Measurements from ENCODE around the gene CLEC4C. TPM values are rescaled to one million over a fixed set of nuclear protein-coding genes. Genes with fewer than 3 reads are reported as not detected.

The CLEC4C gene
- total and polyA plus RNA-seq, 2 of the 4 experiments (the other 2 are of a cell fraction), result not detected

- Histone ChIP-seq H3K27me3 (ENCODE audit: control insufficient read depth, insufficient read depth, low read length) (no peaks in the 10 kb centered on the region), H2AK9ac (replicated peaks; ENCODE audit: low read depth, low read length, poor library complexity) (no peak overlapping the region), H3K4me3 (ENCODE audit: insufficient read depth, low read depth, low read length) (no peak overlapping the region), H2BK15ac (ENCODE audit: low read depth, low read length) (no peak overlapping the region), H3K14ac (replicated peaks; ENCODE audit: low read depth, low read length) (no peak overlapping the region), H2BK120ac (ENCODE audit: low read depth, low read length) (no peak overlapping the region), H4K5ac (ENCODE audit: low read depth, low read length) (no peak overlapping the region), H3K56ac (ENCODE audit: extremely low read depth, insufficient read depth, low read length) (no peak overlapping the region), H3K4me2 (ENCODE audit: low read depth, low read length) (no peak overlapping the region), H3K27ac (ENCODE audit: insufficient read depth, low read length) (no peak overlapping the region), H2BK20ac (ENCODE audit: low read depth, low read length) (no peak overlapping the region), H3K9ac (ENCODE audit: low read depth, low read length) (no peak overlapping the region), H2BK5ac (ENCODE audit: low read depth, low read length, poor library complexity, severe bottlenecking) (no peak overlapping the region), H3K79me1 (ENCODE audit: low read depth in 1 of 2, low read length in 2 of 2) (no peaks in the 10 kb centered on the region), H3K18ac (ENCODE audit: low read depth, low read length) (no peak overlapping the region), H4K91ac (ENCODE audit: insufficient read depth, low read depth, low read length) (no peak overlapping the region), H3K9me3 (ENCODE audit: control insufficient read depth, insufficient read depth, low read length) (peaks cover 11% of the 10 kb centered on the region), H3K23ac (ENCODE audit: low read depth, low read length) (no peak overlapping the region), H3K9me1 (ENCODE audit: insufficient read depth, low read length) (no peaks in the 10 kb centered on the region), H4K8ac (ENCODE audit: low read depth in 2 of 2, low read length in 2 of 2) (no peak overlapping the region), H3K36me3 (ENCODE audit: control insufficient read depth, insufficient read depth, low read length) (no peaks in the 10 kb centered on the region), H2AFZ (replicated peaks; ENCODE audit: low read length, poor library complexity) (no peak overlapping the region), H3K4ac (ENCODE audit: low read depth, low read length) (no peak overlapping the region), H4K20me1 (ENCODE audit: insufficient read depth, low read length) (no peaks in the 10 kb centered on the region), H3K4me1 (ENCODE audit: control insufficient read depth, insufficient read depth, low read length) (no peaks in the 10 kb centered on the region), H2AK5ac (ENCODE audit: low read depth, low read length) (no peak overlapping the region)
- DNase-seq, result no peak
- intact Hi-C loops (cut with micrococcal nuclease) (no loop called here), in situ Hi-C loops (cut with MboI; ENCODE audit: low sequenced_read_pairs) (no loop called here), dilution Hi-C loops (cut with HindIII; ENCODE audit: low sequenced_read_pairs, unreplicated experiment) (no loop called here)
- no peak for ATAC-seq (ENCODE audit: low read depth)
- BruUV-seq (replicated peaks), result no TSS peak
- ChIA-PET POLR2A (ENCODE audit: unreplicated experiment) (no interaction called here), CTCF (no interaction called here)
- WGBS, 2 experiments (ENCODE audit: extremely low coverage in 2 of 2, insufficient read length in 1 of 2), result 77% methylated on average over 13 of the region's 29 CpGs; no CpG with 5 or more reads in 1 of the 2 experiments
- TF ChIP-seq RCOR1 (IDR thresholded peaks at IDR 0.05; ENCODE audit: insufficient replicate concordance, low read length) (no peak), POLR2A (IDR thresholded peaks at IDR 0.05; ENCODE audit: low read depth, low read length) (no peak), MXI1 (IDR thresholded peaks at IDR 0.05; ENCODE audit: borderline replicate concordance, low read depth, low read length) (no peak), ELK1 (IDR thresholded peaks at IDR 0.05; ENCODE audit: borderline replicate concordance, low read depth, low read length) (no peak), MAFK (IDR thresholded peaks at IDR 0.05; ENCODE audit: low read depth, low read length) (no peak), RAD21 (IDR thresholded peaks at IDR 0.05; ENCODE audit: low read length) (no peak), CHD1 (IDR thresholded peaks at IDR 0.05; ENCODE audit: low read depth, low read length) (no peak), MAZ (IDR thresholded peaks at IDR 0.05; ENCODE audit: borderline replicate concordance, low read depth, low read length) (no peak), FOS (IDR thresholded peaks at IDR 0.05; ENCODE audit: low read depth, low read length) (no peak), CEBPB (IDR thresholded peaks at IDR 0.05; ENCODE audit: low read depth, low read length) (no peak), NFE2L2 (IDR thresholded peaks at IDR 0.05; ENCODE audit: low read depth, low read length) (no peak), SMC3 (IDR thresholded peaks at IDR 0.05; ENCODE audit: low read depth, low read length) (no peak), CTCF (conservative IDR thresholded peaks at IDR 0.05; ENCODE audit: low read depth, low read length) (no peak), USF2 (IDR thresholded peaks at IDR 0.05; ENCODE audit: low read depth, low read length) (no peak), BHLHE40 (IDR thresholded peaks at IDR 0.05; ENCODE audit: low read depth, low read length) (no peak), RFX5 (IDR thresholded peaks at IDR 0.05; ENCODE audit: low read depth, low read length) (no peak)
Observed at GRCh38 chr12:7705846-7706245, 41.3 kb downstream of the CLEC4C start.

All from IMR-90 (cell line).